H1 (cell line): ENCODE results near the gene YEATS4. TPM values are rescaled to one million over a fixed set of nuclear protein-coding genes. Genes with fewer than 3 reads are reported as not detected.

Experiments
- CBX5 ChIP-seq: fragments of 300-800, 300-1000 bp; sonication (generic); IDR thresholded peaks from 2 replicates; pipeline ENCODE4 v1.7.1; 2016; ENCODE audit warnings: antibody characterized with exemption, low read length, low read depth
- JUN ChIP-seq: IDR thresholded peaks from 2 replicates; pipeline ENCODE4 v1.6.1; 2011; ENCODE audit warnings: low read depth, mild to moderate bottlenecking, improper control_type of control experiment, low read length
- JUND ChIP-seq: IDR thresholded peaks from 2 replicates; pipeline ENCODE4 v1.6.1; 2011; ENCODE audit warnings: mild to moderate bottlenecking, improper control_type of control experiment, low read length
- RXRA ChIP-seq: IDR thresholded peaks from 2 replicates; pipeline ENCODE4 v1.6.1; 2011; ENCODE audit warnings: low read depth, mild to moderate bottlenecking, low read length, moderate library complexity; ENCODE audit not compliant: insufficient read depth
- SIX5 ChIP-seq: IDR thresholded peaks from 2 replicates; pipeline ENCODE4 v1.6.1; 2011; ENCODE audit warnings: mild to moderate bottlenecking, low read depth, low read length
- SUZ12 ChIP-seq: fragments of 200-600 bp; sonication (generic); IDR thresholded peaks from 2 replicates; pipeline ENCODE4 v1.6.1; 2012; ENCODE audit warnings: mild to moderate bottlenecking, inconsistent platforms, low read length, moderate library complexity, mixed read lengths
- polyA plus RNA-seq, 7 experiments: library from polyadenylated mRNA; depleted of rRNA in 3 of 7; stranded (reverse) in 5 of 7; unstranded in 2 of 7; fragments of >200 nt in 5 of 7; fragments of 200-250 nt in 2 of 7; gene quantifications; 1 replicate in 5 of 7; 2 replicates in 1 of 7; 4 replicates in 1 of 7; pipeline versions ENCODE4 v1.2.1 to v1.2.3, GENCODE V29; 2011 to 2013; ENCODE audit warnings: missing spikeins in 2 of 7, mixed read lengths in 2 of 7
- total RNA-seq: library from RNA; stranded (reverse); fragmentation: NEBNext Ultra II Directional; extraction: Animal tissue kit (Norgen Biotek cat#: 25700); gene quantifications from 2 replicates; pipeline ENCODE4 v1.2.1, GENCODE V29; 2021
- TF ChIP-seq, protein P1 (sequence below): IDR thresholded peaks from 2 replicates; pipeline ENCODE4 v1.6.1; 2012; ENCODE audit warnings: low read length, inconsistent platforms

Gene YEATS4
- total and polyA plus RNA-seq, 2 of the 8 experiments (the other 6 are each of a cell fraction or from before 2014, with no cell fraction given): 25.7 to 32.5 TPM

DNA sequence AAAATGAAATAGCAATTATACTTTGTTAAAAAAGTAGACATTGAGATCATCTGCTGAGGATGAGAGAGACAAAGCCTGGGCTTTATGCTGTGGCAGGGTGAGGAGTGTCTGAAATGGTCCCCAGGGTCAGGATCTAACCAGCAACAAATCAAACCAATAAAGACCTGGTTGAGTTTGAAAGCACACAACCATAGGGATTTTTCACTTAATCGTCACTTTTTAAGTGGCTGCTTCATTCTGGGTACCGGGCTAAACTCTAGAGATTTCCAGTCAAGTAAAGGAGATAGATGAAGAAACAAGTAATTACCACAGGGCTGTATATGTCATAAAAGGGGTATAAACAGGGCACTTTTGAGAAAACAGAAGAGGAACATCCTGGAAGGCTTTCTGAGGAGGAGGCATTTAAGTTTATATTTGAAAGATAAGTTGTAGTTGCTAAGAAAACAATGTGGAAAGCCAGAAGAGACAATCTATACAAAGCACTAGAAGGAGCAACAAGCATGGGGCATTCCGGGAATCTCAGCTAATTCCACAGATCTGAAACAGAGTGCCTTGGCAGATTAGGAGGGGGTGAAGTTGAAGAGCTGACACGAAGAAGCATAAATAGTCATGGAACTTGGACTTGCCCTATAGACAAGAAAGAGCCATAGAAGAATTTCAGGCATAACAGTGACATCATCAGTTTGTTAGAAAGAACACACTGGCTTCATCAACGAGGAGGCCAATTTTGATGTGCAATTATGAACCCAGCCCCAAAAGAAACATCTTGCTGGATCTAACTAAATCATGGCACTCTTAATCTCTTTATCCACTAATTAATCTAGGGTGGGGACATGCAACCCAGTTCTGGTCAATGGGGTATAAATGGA, 63.7 kb downstream of the YEATS4 start (continued):
- no peak for TF ChIP-seq JUND
- TF ChIP-seq SUZ12: no peak
- no peak for TF ChIP-seq CBX5
- no peak for TF ChIP-seq RXRA
- no peak for TF ChIP-seq SIX5
- TF ChIP-seq, protein P1, sequence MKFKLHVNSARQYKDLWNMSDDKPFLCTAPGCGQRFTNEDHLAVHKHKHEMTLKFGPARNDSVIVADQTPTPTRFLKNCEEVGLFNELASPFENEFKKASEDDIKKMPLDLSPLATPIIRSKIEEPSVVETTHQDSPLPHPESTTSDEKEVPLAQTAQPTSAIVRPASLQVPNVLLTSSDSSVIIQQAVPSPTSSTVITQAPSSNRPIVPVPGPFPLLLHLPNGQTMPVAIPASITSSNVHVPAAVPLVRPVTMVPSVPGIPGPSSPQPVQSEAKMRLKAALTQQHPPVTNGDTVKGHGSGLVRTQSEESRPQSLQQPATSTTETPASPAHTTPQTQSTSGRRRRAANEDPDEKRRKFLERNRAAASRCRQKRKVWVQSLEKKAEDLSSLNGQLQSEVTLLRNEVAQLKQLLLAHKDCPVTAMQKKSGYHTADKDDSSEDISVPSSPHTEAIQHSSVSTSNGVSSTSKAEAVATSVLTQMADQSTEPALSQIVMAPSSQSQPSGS: no peak
- no peak for TF ChIP-seq JUN
- TF ChIP-seq, all 59 proteins: peak for 0
